22Rv1 (cell line): ENCODE data around the gene TMEM219.

ENCODE experiments used
- CTCF ChIP-seq: fragments of 450-650 bp; IDR thresholded peaks from 2 replicates; pipeline ENCODE4 v1.5.1; 2017; ENCODE audit warnings: mild to moderate bottlenecking
- ZFX ChIP-seq: fragments of 450-650 bp; IDR thresholded peaks from 2 replicates; pipeline ENCODE4 v1.6.1; 2017; ENCODE audit warnings: antibody characterized with exemption, borderline replicate concordance

DNA sequence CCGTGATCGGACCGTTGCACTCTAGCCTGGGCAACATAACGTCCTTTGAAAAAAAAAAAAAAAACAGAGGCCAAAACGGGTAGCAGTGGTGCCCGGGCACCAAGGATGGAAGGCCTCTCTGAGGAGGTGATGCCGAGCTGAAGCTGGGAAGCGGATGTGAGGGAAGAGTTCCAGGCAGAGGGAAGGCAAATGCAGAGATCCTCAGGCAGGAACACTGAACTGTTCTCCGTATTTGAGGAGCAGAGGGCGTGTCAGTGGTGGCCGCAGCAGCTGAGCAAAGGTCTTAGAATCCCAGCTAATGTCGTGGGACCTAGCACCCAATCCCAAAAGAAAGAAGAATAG, 35.2 kb upstream of the TMEM219 start:
- no peak for TF ChIP-seq CTCF
- TF ChIP-seq ZFX, result no peak
